HepG2 (cell line): ENCODE measurements around the gene SPRED2. TPM values are rescaled to one million over a fixed set of nuclear protein-coding genes. Genes with fewer than 3 reads are reported as not detected.

Experiments
- ATF2 ChIP-seq: sonication (generic); formaldehyde crosslinking; IDR thresholded peaks from 2 replicates; pipeline ENCODE4 v1.4.0; 2020; ENCODE audit warnings: missing genetic modification reagents
- CREB1 ChIP-seq, 2 experiments: fragments of 450-650 bp in 1 of 2; IDR thresholded peaks; 2 replicates each; pipeline ENCODE4 v1.6.1; 2016 to 2017; ENCODE audit warnings: control low read depth in 1 of 2, mild to moderate bottlenecking in 1 of 2, missing compliant biosample characterization in 1 of 2, missing genetic modification characterization in 1 of 2
- DMTF1 ChIP-seq: sonication (generic); formaldehyde crosslinking; IDR thresholded peaks from 2 replicates; pipeline ENCODE4 v1.4.0; 2020; ENCODE audit warnings: mild to moderate bottlenecking, missing genetic modification reagents
- E2F1 ChIP-seq: sonication (generic); formaldehyde crosslinking; IDR thresholded peaks from 2 replicates; pipeline ENCODE4 v1.5.0; 2020; ENCODE audit warnings: missing genetic modification reagents
- HDAC6 ChIP-seq: fragments of 200-600 bp; sonication (generic); IDR thresholded peaks from 2 replicates; pipeline ENCODE4 v1.7.0; 2017; ENCODE audit warnings: mild to moderate bottlenecking, antibody characterized with exemption, low read length, low read depth
- MAFK ChIP-seq, 2 experiments: IDR thresholded peaks in 1 of 2; conservative IDR thresholded peaks in 1 of 2; 2 replicates each; pipeline ENCODE4 v1.6.1; 2011; ENCODE audit warnings: improper control_type of control experiment in 2 of 2, low read length in 2 of 2
- MED1 ChIP-seq: sonication (generic); formaldehyde crosslinking; IDR thresholded peaks from 2 replicates; pipeline ENCODE4 v1.4.0; 2020; ENCODE audit warnings: missing genetic modification reagents
- MTERF4 ChIP-seq: sonication (generic); formaldehyde crosslinking; IDR thresholded peaks from 2 replicates; pipeline ENCODE4 v1.8.0; 2023; ENCODE audit warnings: mild to moderate bottlenecking, missing genetic modification reagents
- MXD4 ChIP-seq: IDR thresholded peaks from 2 replicates; pipeline ENCODE4 v1.6.1; 2016; ENCODE audit warnings: mild to moderate bottlenecking, missing biosample characterization, missing genetic modification reagents
- NCOR1 ChIP-seq: fragments of 200-600 bp; sonication (generic); IDR thresholded peaks from 2 replicates; pipeline ENCODE4 v1.7.0; 2017; ENCODE audit warnings: antibody characterized with exemption, low read length, borderline replicate concordance
- NFYC ChIP-seq: IDR thresholded peaks from 2 replicates; pipeline ENCODE4 v1.6.1; 2016; ENCODE audit warnings: missing genetic modification reagents, missing compliant biosample characterization
- NR2F6 ChIP-seq, 2 experiments: IDR thresholded peaks; 2 replicates each; pipeline ENCODE4 v1.6.1; 2016; ENCODE audit warnings: antibody characterized with exemption in 1 of 2, mild to moderate bottlenecking in 1 of 2
- PITX1 ChIP-seq: sonication (generic); formaldehyde crosslinking; IDR thresholded peaks from 2 replicates; pipeline ENCODE4 v1.5.1; 2020; ENCODE audit warnings: mild to moderate bottlenecking, missing genetic modification reagents
- RCOR2 ChIP-seq: IDR thresholded peaks from 2 replicates; pipeline ENCODE4 v1.6.1; 2016; ENCODE audit warnings: missing biosample characterization, missing genetic modification reagents
- SIX1 ChIP-seq: sonication (generic); formaldehyde crosslinking; IDR thresholded peaks from 2 replicates; pipeline ENCODE4 v1.4.0; 2020; ENCODE audit warnings: missing genetic modification reagents, borderline replicate concordance
- SRY ChIP-seq: sonication (generic); formaldehyde crosslinking; IDR thresholded peaks from 2 replicates; pipeline ENCODE4 v1.8.0; 2022; ENCODE audit warnings: mild to moderate bottlenecking, missing genetic modification reagents
- TCF12 ChIP-seq, 2 experiments: fragments of 450-650 bp in 1 of 2; sonication (generic) in 1 of 2; formaldehyde crosslinking in 1 of 2; IDR thresholded peaks; 2 replicates each; pipeline versions ENCODE4 v1.6.1 to v1.8.0; 2017 to 2022; ENCODE audit warnings: antibody characterized with exemption in 1 of 2, mild to moderate bottlenecking in 1 of 2, missing genetic modification reagents in 1 of 2, moderate library complexity in 1 of 2
- ZC3H13 ChIP-seq: sonication (generic); formaldehyde crosslinking; IDR thresholded peaks from 2 replicates; pipeline ENCODE4 v1.8.1; 2023; ENCODE audit warnings: mild to moderate bottlenecking, missing genetic modification reagents, moderate library complexity
- ZKSCAN5 ChIP-seq: sonication (generic); formaldehyde crosslinking; IDR thresholded peaks from 2 replicates; pipeline ENCODE4 v1.5.1; 2020; ENCODE audit warnings: mild to moderate bottlenecking, missing genetic modification reagents
- ZNF207 ChIP-seq: fragments of 450-650 bp; IDR thresholded peaks from 2 replicates; pipeline ENCODE4 v1.6.1; 2016; ENCODE audit warnings: antibody characterized with exemption, borderline replicate concordance
- ZNF432 ChIP-seq: sonication (generic); formaldehyde crosslinking; IDR thresholded peaks from 2 replicates; pipeline ENCODE4 v1.5.0; 2020; ENCODE audit warnings: missing genetic modification reagents, mild to moderate bottlenecking, borderline replicate concordance
- ZNF543 ChIP-seq: sonication (generic); formaldehyde crosslinking; IDR thresholded peaks from 2 replicates; pipeline ENCODE4 v1.4.0; 2020; ENCODE audit warnings: mild to moderate bottlenecking, missing genetic modification reagents
- ZNF878 ChIP-seq: sonication (generic); formaldehyde crosslinking; IDR thresholded peaks from 2 replicates; pipeline ENCODE4 v1.8.1; 2023; ENCODE audit warnings: mild to moderate bottlenecking, missing genetic modification reagents, moderate library complexity
- ZSCAN29 ChIP-seq: sonication (generic); formaldehyde crosslinking; conservative IDR thresholded peaks from 2 replicates; pipeline ENCODE4 v1.4.0; 2020; ENCODE audit warnings: mild to moderate bottlenecking, missing genetic modification reagents
- polyA plus RNA-seq, 8 experiments: library from polyadenylated mRNA; depleted of rRNA in 3 of 8; stranded (reverse) in 7 of 8; unstranded in 1 of 8; fragments of >200 nt; fragmentation: Illumina TruSeq in 4 of 8; extraction: Trizol in 4 of 8; gene quantifications; 2 replicates each; pipeline versions ENCODE4 v1.2.1 to v1.2.3, GENCODE V29; 2011 to 2016; ENCODE audit warnings: low read depth in 4 of 8, missing spikeins in 1 of 8, mixed read lengths in 1 of 8; ENCODE audit not compliant: insufficient read depth in 1 of 8
- total RNA-seq, 5 experiments: library from RNA; depleted of rRNA; stranded (reverse); fragments of >200 nt; fragmentation: Illumina TruSeq; extraction: Trizol; gene quantifications; 2 replicates each; pipeline ENCODE4 v1.2.3, GENCODE V29; 2016; ENCODE audit warnings: low read depth in 1 of 5

SPRED2 gene
- total and polyA plus RNA-seq, 2 of the 13 experiments (the other 11 are each of a cell fraction or from before 2014, with no cell fraction given): 13.0 to 37.0 TPM

GRCh38 chr2:65396348-65397026 lies 35.9 kb downstream of the SPRED2 start (continued):
- peak; percentile 47; the same call in 1 of the 2 replicates for TF ChIP-seq ATF2 (CRISPR knock-in tag)
- TF ChIP-seq NFYC (CRISPR knock-in tag): no peak
- TF ChIP-seq SRY: no peak; the same call in 1 of the 2 replicates
- no peak for TF ChIP-seq ZNF432 (CRISPR knock-in tag)
- no peak for TF ChIP-seq E2F1 (CRISPR knock-in tag)
- peak; percentile 93 for TF ChIP-seq MED1 (CRISPR knock-in tag)
- no peak for TF ChIP-seq NCOR1
- no peak for TF ChIP-seq MXD4 (CRISPR knock-in tag)
- TF ChIP-seq SIX1 (CRISPR knock-in tag): peak; percentile 52; the same call in 1 of the 2 replicates
- TF ChIP-seq ZSCAN29 (CRISPR knock-in tag): 0 out of 2 replicates have a peak, but pooled peaks have one; percentile 25
- TF ChIP-seq ZNF878 (CRISPR knock-in tag): peak; percentile 69
- peak; percentile 93 for TF ChIP-seq RCOR2
- no peak for TF ChIP-seq TCF12 (IDR thresholded peaks at IDR 0.05)
- TF ChIP-seq TCF12 (CRISPR knock-in tag; IDR thresholded peaks at IDR 0.05): 0 out of 2 replicates have a peak, but pooled peaks have one; percentile 44
- TF ChIP-seq ZKSCAN5: no peak
- no peak for TF ChIP-seq DMTF1 (CRISPR knock-in tag)
- TF ChIP-seq MTERF4 (CRISPR knock-in tag): 0 out of 2 replicates have a peak, but pooled peaks have one; percentile 86
- TF ChIP-seq ZNF543: 0 out of 2 replicates have a peak, but pooled peaks have one; percentile 41
- peak; percentile 41; the same call in 1 of the 2 replicates for TF ChIP-seq NR2F6 (IDR thresholded peaks at IDR 0.05)
- TF ChIP-seq NR2F6 (CRISPR knock-in tag; IDR thresholded peaks at IDR 0.05): peak; percentile 38; the same call in 1 of the 2 replicates
- no peak for TF ChIP-seq HDAC6
- TF ChIP-seq ZC3H13 (CRISPR knock-in tag): no peak
- TF ChIP-seq MAFK (conservative IDR thresholded peaks at IDR 0.05 in 1 of 2, IDR thresholded peaks at IDR 0.05 in 1 of 2; ENCODE audit: low read length in 2 of 2): 0 out of 4 replicates have a peak, but pooled peaks of 1 of the 2 experiments have one; percentile 6
- TF ChIP-seq CREB1 (IDR thresholded peaks at IDR 0.05): no peak
- peak; percentile 35 for TF ChIP-seq CREB1 (CRISPR knock-in tag; IDR thresholded peaks at IDR 0.05)
- TF ChIP-seq ZNF207: no peak
- peak; percentile 63; the same call in 1 of the 2 replicates for TF ChIP-seq PITX1 (CRISPR knock-in tag)
